Measurements from ENCODE around the gene CAMTA1.
"Not testable (repeated sequence)": the region's sequence is repeated elsewhere in the genome, so short reads cannot be mapped to it uniquely, and the experiment has no call there.

CAMTA1 gene

DNA sequence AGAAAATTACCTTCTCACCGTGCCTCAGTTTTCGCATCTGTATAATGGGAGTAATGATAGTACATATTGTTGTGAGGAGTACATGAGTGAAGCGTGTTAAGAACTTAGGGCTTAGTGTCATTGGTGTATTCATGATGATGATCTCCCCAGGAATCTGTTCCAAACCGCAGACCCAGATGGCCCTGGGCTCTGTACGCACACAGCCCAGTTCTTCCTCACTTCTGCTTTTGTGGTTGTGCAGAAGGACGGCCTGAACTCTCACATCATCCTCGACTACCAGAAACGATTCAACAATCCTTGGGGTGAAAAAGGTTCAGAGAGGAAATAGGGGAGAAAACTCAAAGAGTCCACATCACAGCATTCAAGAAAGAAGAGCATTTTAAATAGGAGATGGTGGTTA is 323.0 kb downstream of the CAMTA1 start:
- DNase-seq (ENCODE audit: low read depth in 3 of 3) = no peak

GRCh38 chr1:7109901-7110300 is 324.6 kb downstream of the CAMTA1 start:
- no peak for DNase-seq (ENCODE audit: low read depth in 3 of 3)

- no peak for DNase-seq (ENCODE audit: low read depth in 3 of 3)
Measured at GRCh38 chr1:7110321-7110720, 325.1 kb downstream of the CAMTA1 start.

- DNase-seq (ENCODE audit: low read depth in 3 of 3) = no peak
Measured at GRCh38 chr1:7111853-7112252, 326.6 kb downstream of the CAMTA1 start.

DNA sequence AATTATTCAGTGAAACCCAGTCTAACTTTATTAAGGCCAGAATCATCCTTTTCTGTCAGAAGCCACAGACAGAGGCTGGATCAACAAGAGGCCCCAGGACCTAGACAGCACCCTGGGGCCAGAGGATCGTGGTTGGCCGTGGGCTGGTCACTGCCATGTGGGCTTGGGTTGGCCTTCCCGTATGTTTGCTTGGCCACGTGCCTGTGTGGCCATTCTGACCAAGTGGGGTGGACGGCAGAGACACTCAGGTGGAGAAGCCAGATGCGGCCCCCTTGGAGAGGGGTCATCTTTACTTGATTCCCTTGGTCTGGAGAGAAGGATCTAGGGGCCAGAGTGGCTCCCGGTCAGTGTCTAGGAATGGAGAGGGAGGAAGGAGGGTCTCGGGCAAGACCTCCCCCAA is 327.9 kb downstream of the CAMTA1 start:
- no peak for DNase-seq (ENCODE audit: low read depth in 3 of 3)

GRCh38 chr1:7113822-7114221 is 328.6 kb downstream of the CAMTA1 start:
- DNase-seq (ENCODE audit: low read depth in 3 of 3) = no peak

GRCh38 chr1:7116001-7116400 is 330.7 kb downstream of the CAMTA1 start:
- no peak for DNase-seq (ENCODE audit: low read depth in 3 of 3)

GRCh38 chr1:7117399-7118281 is 332.4 kb downstream of the CAMTA1 start:
- no peak for DNase-seq (ENCODE audit: low read depth in 3 of 3)

- DNase-seq (ENCODE audit: low read depth in 3 of 3) = no peak
Measured at GRCh38 chr1:7119156-7119555, 333.9 kb downstream of the CAMTA1 start.

- DNase-seq (ENCODE audit: low read depth in 3 of 3) = no peak
Measured at GRCh38 chr1:7120863-7121621, 335.8 kb downstream of the CAMTA1 start.

DNA sequence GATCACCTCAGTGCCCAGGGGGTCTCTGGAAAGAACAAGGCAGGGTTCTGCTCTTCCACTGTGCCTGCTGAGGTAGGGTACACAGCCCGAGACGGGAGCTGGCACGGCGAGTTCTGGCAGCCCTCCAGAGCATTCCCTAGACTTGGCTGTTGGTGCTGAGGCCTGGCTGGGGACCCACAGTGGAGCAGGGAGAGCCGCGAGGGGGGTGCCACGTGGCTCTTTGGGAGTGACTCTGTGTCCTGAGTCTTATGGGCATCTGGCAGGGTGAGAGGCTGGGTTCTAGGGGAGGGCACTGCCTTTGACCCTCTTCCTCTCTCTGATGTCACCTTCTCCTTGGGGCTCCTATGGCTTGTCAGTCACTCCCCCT is 336.4 kb downstream of the CAMTA1 start:
- DNase-seq (ENCODE audit: low read depth in 3 of 3) = no peak

- no peak for DNase-seq (ENCODE audit: low read depth in 3 of 3)
Measured at GRCh38 chr1:7127322-7128075, 342.2 kb downstream of the CAMTA1 start.

DNA sequence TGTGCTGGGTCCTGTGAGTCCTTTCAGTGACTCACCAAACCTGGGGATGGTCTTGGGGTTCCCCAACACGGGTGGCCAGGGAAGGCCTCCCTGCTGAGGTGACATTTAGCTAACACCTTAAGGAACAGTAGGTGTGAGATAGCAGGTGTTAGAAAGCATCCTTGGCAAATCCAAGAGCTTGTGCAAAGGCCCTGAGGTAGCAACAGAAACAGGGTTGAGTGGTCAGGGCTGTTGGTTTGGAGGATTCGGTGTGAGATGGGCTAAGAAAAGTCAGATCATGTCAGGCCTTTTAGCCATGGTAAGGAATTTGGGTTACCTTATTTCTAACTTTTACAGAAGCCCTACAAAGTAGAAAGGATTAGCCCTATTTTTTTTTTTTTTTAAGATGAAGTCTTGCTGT is 343.0 kb downstream of the CAMTA1 start:
- no peak for DNase-seq (ENCODE audit: low read depth in 3 of 3)

DNA sequence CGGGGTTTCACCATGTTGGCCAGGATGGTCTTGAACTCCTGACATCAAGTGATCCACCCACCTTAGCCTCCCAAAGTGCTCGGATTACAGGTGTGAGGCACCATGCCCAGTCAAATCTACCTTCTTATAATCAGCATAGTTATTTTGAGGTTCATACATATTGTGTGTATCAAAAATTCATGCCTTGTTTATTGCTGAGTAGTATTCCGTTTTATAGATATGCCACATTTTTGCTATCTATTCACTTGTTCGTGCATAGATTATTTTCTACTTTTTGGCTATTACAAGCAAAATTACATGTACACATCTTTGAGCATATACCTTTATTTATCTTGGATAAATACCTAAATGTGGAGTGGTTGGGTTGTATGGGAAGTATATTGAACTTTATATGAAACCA is 344.9 kb downstream of the CAMTA1 start:
- no peak for DNase-seq (ENCODE audit: low read depth in 3 of 3)

DNA sequence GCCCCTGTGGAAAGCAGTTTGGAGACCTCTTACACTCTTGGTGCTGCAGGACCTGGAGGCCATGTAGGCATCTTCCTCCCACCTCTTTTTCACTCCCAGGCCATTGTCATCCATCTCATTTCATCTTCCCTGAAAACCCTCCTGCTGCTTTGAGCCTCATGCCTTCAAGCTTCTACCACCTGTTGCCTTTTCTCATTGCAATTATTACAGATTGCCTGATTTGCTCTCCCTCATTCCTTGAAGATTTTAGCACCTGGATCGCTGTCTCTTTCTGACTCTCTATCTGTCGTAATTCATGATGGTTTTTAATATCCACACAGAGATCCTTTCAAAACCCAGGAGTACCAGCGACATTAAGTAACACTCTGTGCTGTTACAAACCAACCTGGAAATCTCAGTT is 350.2 kb downstream of the CAMTA1 start:
- DNase-seq (ENCODE audit: low read depth in 3 of 3) = no peak

GRCh38 chr1:7136166-7136953 is 351.1 kb downstream of the CAMTA1 start:
- DNase-seq (ENCODE audit: low read depth in 3 of 3) = no peak

DNA sequence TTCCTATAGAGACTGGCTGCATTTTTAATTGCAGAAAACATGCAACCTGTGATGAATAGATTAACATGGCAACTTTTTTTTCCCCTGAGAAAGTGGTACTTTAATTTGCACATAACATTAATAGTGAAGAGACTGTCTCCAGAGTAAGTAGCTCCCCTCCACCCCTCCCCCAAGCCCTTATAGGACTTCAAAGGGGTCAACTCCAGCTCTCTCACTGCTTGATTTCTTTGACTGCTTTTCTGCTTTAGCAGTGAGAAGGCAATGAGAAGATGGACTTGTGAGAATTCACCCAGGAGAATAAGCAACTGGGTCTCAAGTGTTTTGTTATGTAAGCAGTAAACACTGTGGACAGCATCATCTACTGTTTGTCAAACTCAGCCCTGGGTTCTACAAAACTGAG is 355.0 kb downstream of the CAMTA1 start:
- DNase-seq (ENCODE audit: low read depth in 3 of 3) = no peak

DNA sequence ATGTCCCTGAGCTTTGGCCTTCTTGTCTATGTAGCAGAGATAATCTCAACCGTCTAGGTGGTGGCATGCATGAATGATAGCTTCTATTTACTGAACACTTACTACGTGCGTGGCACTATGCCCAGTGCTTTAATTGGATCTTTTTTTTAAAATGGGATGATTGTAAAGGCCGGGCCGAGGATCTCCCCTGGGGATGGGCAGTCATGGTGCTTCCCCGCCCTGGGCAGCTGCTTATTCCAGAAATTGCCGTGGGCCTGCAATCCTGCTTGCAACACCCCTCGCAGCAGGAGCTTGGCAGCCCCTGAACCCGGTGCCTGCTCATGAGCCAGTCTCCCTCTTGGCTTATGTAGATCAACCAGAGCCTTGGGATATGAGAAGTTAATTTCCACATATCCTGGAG is 360.7 kb downstream of the CAMTA1 start:
- DNase-seq (ENCODE audit: low read depth in 3 of 3) = no peak

- DNase-seq (ENCODE audit: low read depth in 3 of 3) = no peak
Measured at GRCh38 chr1:7146710-7147109, 361.5 kb downstream of the CAMTA1 start.

GRCh38 chr1:7147581-7148282 is 362.5 kb downstream of the CAMTA1 start:
- DNase-seq (ENCODE audit: low read depth in 3 of 3) = not testable (repeated sequence)

All from stimulated activated CD4-positive, alpha-beta T cell treated with anti-CD3 and anti-CD28 coated beads, TNF-alpha, amount 100 ng/mL, for 4 hours (primary cell).